Dendritic cell treated with granulocyte-macrophage colony-stimulating factor and Interleukin-4, amounts not matched to agents 40 ng/mL and 50 ng/mL, for 4 days (primary cell): Measurements from ENCODE around the gene BRAT1.

ENCODE experiments used
- H3K27ac Mint-ChIP-seq: one replicate; pipeline ENCODE4 v1.8.0; 2022; ENCODE audit warnings: mild to moderate bottlenecking, mixed read lengths
- H3K27me3 Mint-ChIP-seq: one replicate; pipeline ENCODE4 v1.8.0; 2022; ENCODE audit warnings: mild to moderate bottlenecking, mixed read lengths
- H3K36me3 Mint-ChIP-seq: one replicate; pipeline ENCODE4 v1.8.0; 2022; ENCODE audit warnings: low read depth, mixed read lengths
- H3K4me1 Mint-ChIP-seq: one replicate; pipeline ENCODE4 v1.8.0; 2022; ENCODE audit warnings: low read depth, mixed read lengths
- H3K4me3 Mint-ChIP-seq: one replicate; pipeline ENCODE4 v1.8.0; 2022; ENCODE audit warnings: mild to moderate bottlenecking, moderate library complexity, mixed read lengths
- H3K9me3 Mint-ChIP-seq: one replicate; pipeline ENCODE4 v1.8.0; 2022; ENCODE audit warnings: mixed read lengths
- intact Hi-C: fragments of 100-400 bp; cut with micrococcal nuclease; formaldehyde crosslinking; loops from one replicate; pipeline ENCODE4 v1.15.0; 2022

BRAT1 gene

GRCh38 chr7:2495418-2496299, 59.7 kb downstream of the BRAT1 start:
- intact Hi-C loops: no loop called here
- H3K9me3 Mint-ChIP-seq: peaks cover 14% of the 10 kb centered on the region
- no peak overlapping the region for H3K27ac Mint-ChIP-seq
- H3K36me3 Mint-ChIP-seq: no peaks in the 10 kb centered on the region
- H3K27me3 Mint-ChIP-seq: peaks cover 68% of the 10 kb centered on the region
- peaks cover 14% of the 10 kb centered on the region for H3K4me1 Mint-ChIP-seq
- H3K4me3 Mint-ChIP-seq: no peak overlapping the region

DNA sequence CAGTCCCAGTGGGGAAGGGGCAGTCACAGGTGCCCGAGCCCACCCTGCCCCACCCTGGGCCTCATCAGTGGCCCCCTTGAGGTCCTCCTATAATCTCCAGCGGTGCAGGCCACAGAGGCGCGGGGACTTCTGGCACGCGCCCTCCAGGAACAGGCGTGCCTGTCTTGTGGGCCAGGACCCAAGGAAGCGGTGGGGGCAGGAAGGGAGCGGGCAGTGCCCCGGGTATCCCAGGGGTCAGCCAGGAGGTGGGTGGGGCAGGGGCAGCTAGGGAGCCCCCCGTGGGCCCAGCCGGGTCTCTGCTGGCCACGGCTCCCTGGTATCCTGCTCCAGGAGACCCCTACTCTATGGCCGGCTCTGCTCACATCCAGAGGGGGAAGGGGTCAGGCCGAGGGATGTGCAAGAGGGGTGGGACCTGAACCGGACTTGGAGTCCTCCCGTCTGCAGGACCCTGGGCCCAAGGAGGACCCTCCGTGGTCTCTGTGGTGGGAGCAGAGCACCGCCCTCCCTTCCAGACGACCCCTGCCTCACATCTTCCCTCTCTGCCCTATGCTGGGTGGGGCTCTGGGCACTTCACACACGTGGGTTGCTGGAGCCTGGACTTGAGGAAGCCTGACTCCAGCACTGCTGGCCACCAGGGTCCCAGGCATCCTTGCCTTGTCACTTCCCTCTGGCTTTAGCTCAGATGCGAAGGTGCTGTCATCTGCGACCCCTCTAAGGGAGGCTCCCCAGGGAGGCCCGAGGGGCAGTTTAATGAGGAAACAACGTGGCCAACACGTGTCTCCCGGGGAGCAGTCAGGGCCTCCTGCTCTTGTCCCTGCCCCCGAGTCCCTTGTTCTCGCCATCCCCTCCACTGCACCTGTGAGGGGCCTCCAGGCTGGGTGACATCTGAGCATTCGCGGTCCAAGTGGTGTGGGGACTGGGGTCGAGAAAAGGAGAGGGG, 60.9 kb downstream of the BRAT1 start:
- H3K36me3 Mint-ChIP-seq: no peaks in the 10 kb centered on the region
- intact Hi-C loops: no loop called here
- H3K27me3 Mint-ChIP-seq: peaks cover 71% of the 10 kb centered on the region
- peaks cover 14% of the 10 kb centered on the region for H3K9me3 Mint-ChIP-seq
- H3K4me3 Mint-ChIP-seq: no peak overlapping the region
- H3K27ac Mint-ChIP-seq: no peak overlapping the region
- peaks cover 14% of the 10 kb centered on the region for H3K4me1 Mint-ChIP-seq

DNA sequence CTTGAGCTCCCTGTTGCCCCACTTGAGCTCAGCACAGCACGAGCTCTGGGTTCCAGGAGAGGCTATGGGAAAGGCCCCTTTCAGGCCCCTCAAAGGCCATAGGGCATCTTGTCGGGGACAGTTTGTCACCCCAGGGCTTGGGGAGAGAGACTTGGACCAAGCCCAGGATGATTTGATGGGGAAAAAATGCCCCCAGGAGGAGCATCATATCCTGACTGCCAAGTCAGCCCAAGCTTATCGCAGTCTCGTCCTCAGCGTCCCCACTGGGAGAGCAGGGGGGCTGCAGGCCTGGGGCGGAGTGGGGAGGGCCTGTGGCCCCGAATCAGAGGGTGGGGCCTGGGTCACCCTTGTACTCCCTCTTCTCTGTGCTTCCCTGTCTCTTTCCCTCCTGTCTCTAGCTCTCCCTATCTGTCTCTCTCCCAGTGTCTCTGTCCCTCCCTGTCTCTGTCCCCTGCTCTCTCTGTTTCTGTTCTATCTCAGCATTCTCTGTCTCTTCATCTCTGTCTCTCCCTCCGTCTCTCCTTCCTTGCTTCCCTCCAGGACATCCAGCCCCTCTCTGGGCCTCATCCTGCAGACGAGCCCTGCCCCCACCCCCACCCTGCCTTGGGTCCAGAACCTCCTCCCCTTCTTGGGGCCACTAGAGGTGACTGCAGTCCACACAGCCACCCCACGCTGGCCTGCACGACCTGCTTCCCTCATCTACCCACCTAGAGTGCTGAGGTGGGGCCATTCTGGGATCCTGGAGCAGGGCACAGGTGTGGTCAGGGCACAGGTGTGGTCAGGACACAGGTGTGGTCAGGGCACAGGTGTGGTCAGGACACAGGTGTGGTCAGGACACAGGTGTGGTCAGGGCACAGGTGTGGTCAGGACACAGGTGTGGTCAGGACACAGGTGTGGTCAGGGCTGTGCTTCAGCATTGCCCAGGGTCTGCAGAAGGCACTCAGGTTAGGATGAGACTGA, 61.8 kb downstream of the BRAT1 start:
- H3K27ac Mint-ChIP-seq: no peak overlapping the region
- peaks cover 72% of the 10 kb centered on the region for H3K27me3 Mint-ChIP-seq
- H3K9me3 Mint-ChIP-seq: peaks cover 14% of the 10 kb centered on the region
- peaks cover 20% of the 10 kb centered on the region for H3K4me1 Mint-ChIP-seq
- H3K36me3 Mint-ChIP-seq: no peaks in the 10 kb centered on the region
- intact Hi-C loops: no loop called here
- no peak overlapping the region for H3K4me3 Mint-ChIP-seq

DNA sequence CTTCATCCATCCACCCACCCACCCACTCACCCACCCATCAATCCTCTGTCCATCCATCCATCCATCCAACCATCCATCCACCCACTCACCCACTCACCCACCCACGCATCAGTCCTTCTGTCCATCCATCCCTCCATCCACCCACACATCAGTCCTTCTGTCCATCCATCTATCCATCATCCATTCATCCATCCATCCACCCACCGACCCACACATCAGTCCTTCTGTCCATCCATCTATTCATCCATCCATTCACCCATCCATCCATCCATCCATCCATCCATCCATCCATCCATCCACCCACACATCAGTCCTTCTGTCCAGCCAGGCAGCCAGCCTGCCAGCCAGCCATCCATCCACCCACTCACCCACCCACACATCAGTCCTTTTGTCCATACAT, 63.3 kb downstream of the BRAT1 start:
- Mint-ChIP-seq H3K36me3 (no peaks in the 10 kb centered on the region), H3K4me1 (peaks cover 11% of the 10 kb centered on the region), H3K9me3 (peaks cover 14% of the 10 kb centered on the region), H3K27ac (no peak overlapping the region), H3K4me3 (no peak overlapping the region), H3K27me3 (peaks cover 67% of the 10 kb centered on the region)
- intact Hi-C loops: no loop called here

DNA sequence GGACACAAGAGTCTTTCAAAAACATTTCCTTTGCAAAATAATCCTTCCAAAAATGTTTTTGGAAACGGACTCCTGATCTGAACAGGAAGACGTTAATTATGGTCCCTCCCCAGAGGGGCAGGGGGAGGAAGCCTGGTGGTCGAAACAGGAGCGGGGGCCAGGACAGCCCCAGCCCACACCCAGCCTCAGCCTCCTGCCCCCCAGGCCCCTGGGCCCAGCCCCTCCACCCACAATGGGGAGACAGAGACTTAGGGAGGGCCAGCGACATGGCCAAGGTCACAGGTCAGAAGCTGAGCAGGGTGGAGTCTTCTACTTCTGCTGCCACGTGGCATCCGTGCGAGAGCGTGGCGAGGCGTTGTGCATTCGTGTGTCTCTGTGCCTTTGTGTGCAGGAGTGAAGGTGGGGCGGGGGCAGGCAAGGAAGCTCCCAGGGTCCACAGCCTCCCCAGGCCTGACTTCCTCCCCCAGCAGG, 65.1 kb downstream of the BRAT1 start:
- Mint-ChIP-seq H3K4me3 (no peak overlapping the region), H3K4me1 (peaks cover 11% of the 10 kb centered on the region), H3K9me3 (peaks cover 14% of the 10 kb centered on the region), H3K27ac (no peak overlapping the region), H3K27me3 (peaks cover 56% of the 10 kb centered on the region), H3K36me3 (no peaks in the 10 kb centered on the region)
- intact Hi-C loops: no loop called here

- H3K9me3 Mint-ChIP-seq: peaks cover 14% of the 10 kb centered on the region
- H3K27ac Mint-ChIP-seq: no peak overlapping the region
- H3K36me3 Mint-ChIP-seq: no peaks in the 10 kb centered on the region
- no peak overlapping the region for H3K4me3 Mint-ChIP-seq
- H3K27me3 Mint-ChIP-seq: peaks cover 47% of the 10 kb centered on the region
- intact Hi-C loops: no loop called here
- peaks cover 6% of the 10 kb centered on the region for H3K4me1 Mint-ChIP-seq
These were observed 66.6 kb downstream of the BRAT1 start for GRCh38 chr7:2488681-2489080.

- Mint-ChIP-seq H3K4me3 (no peak overlapping the region), H3K36me3 (no peaks in the 10 kb centered on the region), H3K27ac (no peak overlapping the region), H3K9me3 (peaks cover 16% of the 10 kb centered on the region), H3K27me3 (peaks cover 43% of the 10 kb centered on the region), H3K4me1 (peaks cover 6% of the 10 kb centered on the region)
- intact Hi-C loops: no loop called here
These were observed 67.1 kb downstream of the BRAT1 start for GRCh38 chr7:2488272-2488645.
